ENCODE results near the gene C16orf78.

Gene C16orf78

GRCh38 chr16:49348408-49349176, 25.0 kb upstream of the C16orf78 start:
- Histone ChIP-seq H3K4me1 (ENCODE audit: insufficient read depth, poor library complexity, severe bottlenecking) (no peaks in the 10 kb centered on the region), H3K36me3 (ENCODE audit: low read depth) (no peaks in the 10 kb centered on the region), H3K4me3 (ENCODE audit: severe bottlenecking) (no peak overlapping the region), H3K9me3 (ENCODE audit: severe bottlenecking) (no peaks in the 10 kb centered on the region), H3K27ac (ENCODE audit: poor library complexity, severe bottlenecking) (no peak overlapping the region), H3K27me3 (ENCODE audit: insufficient read depth, poor library complexity, severe bottlenecking) (no peaks in the 10 kb centered on the region)
- ATAC-seq (ENCODE audit: low read depth): peak; percentile 35; the same call in 2 of the 3 replicates
- no peak for TF ChIP-seq CTCF (IDR thresholded peaks at IDR 0.05; ENCODE audit: poor library complexity, severe bottlenecking)
- no peak for DNase-seq (ENCODE audit: low spot score)

GRCh38 chr16:49349446-49350168, 24.0 kb upstream of the C16orf78 start:
- no peaks in the 10 kb centered on the region for H3K27me3 ChIP-seq (ENCODE audit: insufficient read depth, poor library complexity, severe bottlenecking)
- DNase-seq (ENCODE audit: low spot score): no peak
- H3K4me3 ChIP-seq (ENCODE audit: severe bottlenecking): no peak overlapping the region
- ATAC-seq (ENCODE audit: low read depth): no peak
- no peak for TF ChIP-seq CTCF (IDR thresholded peaks at IDR 0.05; ENCODE audit: poor library complexity, severe bottlenecking)
- no peaks in the 10 kb centered on the region for H3K9me3 ChIP-seq (ENCODE audit: severe bottlenecking)
- no peak overlapping the region for H3K27ac ChIP-seq (ENCODE audit: poor library complexity, severe bottlenecking)
- no peaks in the 10 kb centered on the region for H3K36me3 ChIP-seq (ENCODE audit: low read depth)
- no peaks in the 10 kb centered on the region for H3K4me1 ChIP-seq (ENCODE audit: insufficient read depth, poor library complexity, severe bottlenecking)

GRCh38 chr16:49350265-49351095, 23.1 kb upstream of the C16orf78 start:
- Histone ChIP-seq H3K27me3 (ENCODE audit: insufficient read depth, poor library complexity, severe bottlenecking) (no peaks in the 10 kb centered on the region), H3K4me3 (ENCODE audit: severe bottlenecking) (no peak overlapping the region), H3K9me3 (ENCODE audit: severe bottlenecking) (no peaks in the 10 kb centered on the region), H3K36me3 (ENCODE audit: low read depth) (no peaks in the 10 kb centered on the region), H3K4me1 (ENCODE audit: insufficient read depth, poor library complexity, severe bottlenecking) (no peaks in the 10 kb centered on the region), H3K27ac (ENCODE audit: poor library complexity, severe bottlenecking) (no peak overlapping the region)
- peak; percentile 83 for TF ChIP-seq CTCF (IDR thresholded peaks at IDR 0.05; ENCODE audit: poor library complexity, severe bottlenecking)
- ATAC-seq (ENCODE audit: low read depth): peak; percentile 50; the same call in 2 of the 3 replicates
- no peak for DNase-seq (ENCODE audit: low spot score)

- Histone ChIP-seq H3K27me3 (ENCODE audit: insufficient read depth, poor library complexity, severe bottlenecking) (no peaks in the 10 kb centered on the region), H3K9me3 (ENCODE audit: severe bottlenecking) (no peaks in the 10 kb centered on the region), H3K27ac (ENCODE audit: poor library complexity, severe bottlenecking) (no peak overlapping the region), H3K4me3 (ENCODE audit: severe bottlenecking) (no peak overlapping the region), H3K4me1 (ENCODE audit: insufficient read depth, poor library complexity, severe bottlenecking) (no peaks in the 10 kb centered on the region), H3K36me3 (ENCODE audit: low read depth) (no peaks in the 10 kb centered on the region)
- DNase-seq (ENCODE audit: low spot score) (no peak), ATAC-seq (ENCODE audit: low read depth) (no peak)
- TF ChIP-seq CTCF (IDR thresholded peaks at IDR 0.05; ENCODE audit: poor library complexity, severe bottlenecking): no peak
Observed at GRCh38 chr16:49351096-49351487, 22.5 kb upstream of the C16orf78 start.
